H9 (cell line): ENCODE data around the gene CDK2. TPM values are rescaled to one million over a fixed set of nuclear protein-coding genes. Genes with fewer than 3 reads are reported as not detected.

ENCODE experiments used
- DNase-seq: peaks from one replicate; pipeline ENCODE4 v3.0.0-alpha.2; 2017
- H2AFZ ChIP-seq: one replicate; pipeline ENCODE4 v1.6.1; 2013; ENCODE audit warnings: mild to moderate bottlenecking, low read length, control low read depth, moderate library complexity
- H2AK5ac ChIP-seq: 2 replicates; pipeline ENCODE4 v1.6.1; 2013; ENCODE audit warnings: low read length, control low read depth, mixed read lengths; ENCODE audit not compliant: insufficient read length
- H2BK120ac ChIP-seq: one replicate; pipeline ENCODE4 v1.6.1; 2013; ENCODE audit warnings: low read depth, mild to moderate bottlenecking, low read length, control low read depth, inconsistent platforms; ENCODE audit not compliant: poor library complexity, severe bottlenecking
- H2BK12ac ChIP-seq: 2 replicates; pipeline ENCODE4 v1.6.1; 2013; ENCODE audit warnings: low read length, control low read depth, mixed read lengths, low read depth; ENCODE audit not compliant: insufficient read length
- H2BK15ac ChIP-seq: 2 replicates; pipeline ENCODE4 v1.6.1; 2013; ENCODE audit warnings: low read depth, low read length, control low read depth
- H2BK20ac ChIP-seq: one replicate; pipeline ENCODE4 v1.6.1; 2013; ENCODE audit warnings: low read depth, mild to moderate bottlenecking, low read length, control low read depth, inconsistent platforms; ENCODE audit not compliant: poor library complexity, severe bottlenecking
- H2BK5ac ChIP-seq: 2 replicates; pipeline ENCODE4 v1.6.1; 2013; ENCODE audit warnings: low read length, control low read depth, mixed read lengths; ENCODE audit not compliant: insufficient read length
- H3K14ac ChIP-seq: 2 replicates; pipeline ENCODE4 v1.6.1; 2013; ENCODE audit warnings: low read length, control low read depth; ENCODE audit not compliant: insufficient read depth
- H3K18ac ChIP-seq: 2 replicates; pipeline ENCODE4 v1.6.1; 2013; ENCODE audit warnings: low read depth, mild to moderate bottlenecking, mixed read lengths, low read length, control low read depth; ENCODE audit not compliant: insufficient read length
- H3K23ac ChIP-seq: 2 replicates; pipeline ENCODE4 v1.6.1; 2013; ENCODE audit warnings: low read length, control low read depth, mixed read lengths, low read depth; ENCODE audit not compliant: insufficient read length
- H3K23me2 ChIP-seq: 2 replicates; pipeline ENCODE4 v1.6.1; 2013; ENCODE audit warnings: low read depth, mild to moderate bottlenecking, mixed read lengths, low read length, control low read depth; ENCODE audit not compliant: insufficient read length, poor library complexity, severe bottlenecking
- H3K27ac ChIP-seq: 2 replicates; pipeline ENCODE4 v1.5.1; 2013; ENCODE audit warnings: low read length, control low read depth, mixed read lengths, low read depth; ENCODE audit not compliant: insufficient read length
- H3K27me3 ChIP-seq: 2 replicates; pipeline ENCODE4 v1.6.1; 2013; ENCODE audit warnings: low read length, control low read depth, inconsistent platforms; ENCODE audit not compliant: insufficient read depth
- H3K4ac ChIP-seq: 2 replicates; pipeline ENCODE4 v1.6.1; 2013; ENCODE audit warnings: low read depth, mild to moderate bottlenecking, control low read depth, inconsistent platforms, low read length, moderate library complexity
- H3K4me1 ChIP-seq: 2 replicates; pipeline ENCODE4 v1.6.1; 2013; ENCODE audit warnings: low read length, control low read depth, inconsistent platforms; ENCODE audit not compliant: insufficient read depth
- H3K4me2 ChIP-seq: 2 replicates; pipeline ENCODE4 v1.6.1; 2013; ENCODE audit warnings: low read length, control low read depth, mixed read lengths; ENCODE audit not compliant: insufficient read length, insufficient read depth
- H3K56ac ChIP-seq: 2 replicates; pipeline ENCODE4 v1.6.1; 2013; ENCODE audit warnings: low read depth, mild to moderate bottlenecking, mixed read lengths, low read length, control low read depth; ENCODE audit not compliant: insufficient read length
- H3K79me1 ChIP-seq: 2 replicates; pipeline ENCODE4 v1.6.1; 2013; ENCODE audit warnings: low read depth, mild to moderate bottlenecking, moderate library complexity, low read length, control low read depth, inconsistent platforms; ENCODE audit not compliant: insufficient read depth, poor library complexity, severe bottlenecking
- H3K79me2 ChIP-seq: 2 replicates; pipeline ENCODE4 v1.6.1; 2013; ENCODE audit warnings: low read length, control low read depth, inconsistent platforms; ENCODE audit not compliant: insufficient read depth
- H3K9ac ChIP-seq: 2 replicates; pipeline ENCODE4 v1.6.1; 2013; ENCODE audit warnings: low read length, control low read depth, mixed read lengths; ENCODE audit not compliant: insufficient read length; ENCODE audit errors: extremely low read depth
- H3K9me3 ChIP-seq: one replicate; pipeline ENCODE4 v1.6.1; 2013; ENCODE audit warnings: low read depth, low read length, inconsistent platforms; ENCODE audit not compliant: control insufficient read depth
- H3T11ph ChIP-seq: one replicate; pipeline ENCODE4 v1.6.1; 2013; ENCODE audit warnings: mild to moderate bottlenecking, low read length, control low read depth, inconsistent platforms
- H4K20me1 ChIP-seq: one replicate; pipeline ENCODE4 v1.6.1; 2013; ENCODE audit not compliant: control insufficient read depth, insufficient read length, insufficient read depth
- H4K5ac ChIP-seq: 2 replicates; pipeline ENCODE4 v1.6.1; 2013; ENCODE audit warnings: low read depth, mild to moderate bottlenecking, mixed read lengths, low read length, control low read depth; ENCODE audit not compliant: insufficient read length
- H4K8ac ChIP-seq: replicated peaks from 2 replicates; pipeline ENCODE4 v1.6.1; 2013; ENCODE audit warnings: low read length, control low read depth, mixed read lengths, low read depth; ENCODE audit not compliant: insufficient read length
- H4K91ac ChIP-seq: 2 replicates; pipeline ENCODE4 v1.6.1; 2013; ENCODE audit warnings: low read depth, mild to moderate bottlenecking, moderate library complexity, mixed read lengths, low read length, control low read depth; ENCODE audit not compliant: insufficient read length
- H3K27ac Mint-ChIP-seq, 3 experiments: 2 replicates in 2 of 3; 3 replicates in 1 of 3; pipeline ENCODE4 v1.8.0; 2020 to 2021; ENCODE audit warnings: mixed read lengths in 3 of 3, mild to moderate bottlenecking in 1 of 3, moderate library complexity in 1 of 3
- H3K27me3 Mint-ChIP-seq: 2 replicates; pipeline ENCODE4 v1.8.0; 2021; ENCODE audit warnings: low read depth, mild to moderate bottlenecking, moderate library complexity, mixed read lengths
- H3K36me3 Mint-ChIP-seq, 3 experiments: 2 replicates in 2 of 3; 3 replicates in 1 of 3; pipeline ENCODE4 v1.8.0; 2020 to 2021; ENCODE audit warnings: low read depth in 3 of 3, mixed read lengths in 3 of 3; ENCODE audit not compliant: insufficient read depth in 1 of 3
- H3K4me1 Mint-ChIP-seq, 2 experiments: 2 replicates each; pipeline ENCODE4 v1.8.0; 2020; ENCODE audit warnings: mixed read lengths in 2 of 2
- H3K4me3 Mint-ChIP-seq, 2 experiments: 2 replicates in 1 of 2; 3 replicates in 1 of 2; pipeline ENCODE4 v1.8.0; 2020 to 2021; ENCODE audit warnings: mild to moderate bottlenecking in 2 of 2, mixed read lengths in 2 of 2, moderate library complexity in 1 of 2
- H3K9me3 Mint-ChIP-seq, 2 experiments: 2 replicates in 1 of 2; 3 replicates in 1 of 2; pipeline ENCODE4 v1.8.0; 2020; ENCODE audit warnings: mild to moderate bottlenecking in 2 of 2, mixed read lengths in 2 of 2, moderate library complexity in 1 of 2
- WGBS: extraction: QIAGEN DNeasy Blood & Tissue Kit; methylation state at CpG from one replicate; pipeline ENCODE4 v1.1.7; 2013; ENCODE audit warnings: missing lambda C conversion rate, low lambda C conversion rate, mixed read lengths; ENCODE audit not compliant: insufficient read length; ENCODE audit errors: extremely low coverage; 5-methylcytosine and 5-hydroxymethylcytosine counted together
- total RNA-seq: library from RNA; stranded (reverse); gene quantifications from 2 replicates; pipeline ENCODE4 v1.2.1, GENCODE V29; 2021
- TF ChIP-seq, protein P1 (sequence below): fragments of 200-600 bp; sonication (generic); conservative IDR thresholded peaks from 3 replicates; pipeline ENCODE4 v1.8.0; 2021; ENCODE audit warnings: antibody characterized with exemption, mild to moderate bottlenecking

CDK2 gene
- total RNA-seq, 1 experiment from 2014 or later, result 60.8 TPM

DNA sequence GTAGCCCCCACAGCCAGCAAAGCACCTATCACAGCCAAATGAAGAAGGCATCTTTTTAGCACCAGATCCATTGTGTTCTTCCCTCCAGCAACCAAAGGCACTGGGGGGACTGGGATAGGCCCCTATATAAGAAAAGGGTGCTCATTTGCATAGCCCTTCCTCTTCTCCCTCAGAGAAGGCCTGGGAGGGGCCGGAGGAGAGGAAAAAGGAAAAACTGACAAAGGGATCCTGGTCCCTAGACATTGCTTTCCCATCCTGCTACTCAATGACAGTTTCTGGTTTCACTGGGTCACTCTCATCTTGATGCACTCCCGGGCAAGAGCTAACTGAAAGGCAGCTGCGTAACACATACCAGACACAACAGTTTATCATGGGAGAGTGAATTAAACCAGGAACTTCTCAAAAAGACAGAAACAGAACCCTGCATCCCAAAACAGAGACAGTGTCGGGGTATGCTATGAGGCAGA is 656 bp upstream of the CDK2 start, which contains the start of gene PMEL:
PMEL (minus strand) TSS at position 102 of the 467 bp plus-strand sequence; CDS start at position 71, 31 bp downstream.
- no peaks in the 10 kb centered on the region for H3K27me3 ChIP-seq
- no peak within 1 kb of the TSS for H2AFZ ChIP-seq
- H2BK15ac ChIP-seq, result no peak within 1 kb of the TSS
- peak within 1 kb of the TSS; percentile 92 for H3K9ac ChIP-seq
- no peaks in the 10 kb centered on the region for H3K79me1 ChIP-seq
- H4K5ac ChIP-seq, result no peak within 1 kb of the TSS
- Mint-ChIP-seq H3K4me3 (peak within 1 kb of the TSS; percentile 96 to 99), H3K36me3 (peaks cover 9 to 33% (median 28%) of the 10 kb centered on the region in 3 experiments; a peak in 6 of 7 replicates), H3K4me1 (peaks cover 22 to 28% of the 10 kb centered on the region in 2 experiments), H3K27ac (peak within 1 kb of the TSS; percentile 92 to 98 (median 97)), H3K9me3 (no peaks in the 10 kb centered on the region), H3K27me3 (no peaks in the 10 kb centered on the region)
- H3K79me2 ChIP-seq, result no peaks in the 10 kb centered on the region; the same call in 1 of the 2 replicates
- DNase-seq, result peak; percentile 66
- H2BK5ac ChIP-seq, result no peak within 1 kb of the TSS
- peak within 1 kb of the TSS; percentile 46 for H3K27ac ChIP-seq
- H3K14ac ChIP-seq, result no peak within 1 kb of the TSS; the same call in 1 of the 2 replicates
- H3K56ac ChIP-seq, result no peak within 1 kb of the TSS
- H4K91ac ChIP-seq, result no peak within 1 kb of the TSS
- H4K20me1 ChIP-seq, result no peaks in the 10 kb centered on the region
- no peak within 1 kb of the TSS for H2BK20ac ChIP-seq
- H3K4ac ChIP-seq, result no peak within 1 kb of the TSS
- H2BK12ac ChIP-seq, result no peak within 1 kb of the TSS
- peaks cover 3% of the 10 kb centered on the region; the same call in 1 of the 2 replicates for H3K4me1 ChIP-seq
- H3K9me3 ChIP-seq, result no peaks in the 10 kb centered on the region
- peaks cover 15% of the 10 kb centered on the region for H3K23me2 ChIP-seq
- H2BK120ac ChIP-seq, result no peak within 1 kb of the TSS
- no peak within 1 kb of the TSS for H3T11ph ChIP-seq
- TF ChIP-seq, protein P1, sequence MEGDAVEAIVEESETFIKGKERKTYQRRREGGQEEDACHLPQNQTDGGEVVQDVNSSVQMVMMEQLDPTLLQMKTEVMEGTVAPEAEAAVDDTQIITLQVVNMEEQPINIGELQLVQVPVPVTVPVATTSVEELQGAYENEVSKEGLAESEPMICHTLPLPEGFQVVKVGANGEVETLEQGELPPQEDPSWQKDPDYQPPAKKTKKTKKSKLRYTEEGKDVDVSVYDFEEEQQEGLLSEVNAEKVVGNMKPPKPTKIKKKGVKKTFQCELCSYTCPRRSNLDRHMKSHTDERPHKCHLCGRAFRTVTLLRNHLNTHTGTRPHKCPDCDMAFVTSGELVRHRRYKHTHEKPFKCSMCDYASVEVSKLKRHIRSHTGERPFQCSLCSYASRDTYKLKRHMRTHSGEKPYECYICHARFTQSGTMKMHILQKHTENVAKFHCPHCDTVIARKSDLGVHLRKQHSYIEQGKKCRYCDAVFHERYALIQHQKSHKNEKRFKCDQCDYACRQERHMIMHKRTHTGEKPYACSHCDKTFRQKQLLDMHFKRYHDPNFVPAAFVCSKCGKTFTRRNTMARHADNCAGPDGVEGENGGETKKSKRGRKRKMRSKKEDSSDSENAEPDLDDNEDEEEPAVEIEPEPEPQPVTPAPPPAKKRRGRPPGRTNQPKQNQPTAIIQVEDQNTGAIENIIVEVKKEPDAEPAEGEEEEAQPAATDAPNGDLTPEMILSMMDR, result no peak
- H3K18ac ChIP-seq, result no peak within 1 kb of the TSS
- H4K8ac ChIP-seq, result no peak within 1 kb of the TSS
- H3K23ac ChIP-seq, result no peak within 1 kb of the TSS
- no peak within 1 kb of the TSS for H2AK5ac ChIP-seq
- H3K4me2 ChIP-seq, result peak within 1 kb of the TSS; percentile 93
- no CpG with 5 or more reads among the region's 4 CpGs for WGBS
